Activated T-cell treated with anti-CD3 and anti-CD28 coated beads for 4 hours (primary cell): ENCODE results near the gene THPO.

Experiments used
- DNase-seq: peaks from one replicate; pipeline ENCODE4 v3.0.0-alpha.2; 2020

The THPO gene

GRCh38 chr3:184377882-184378445 is at the start of gene THPO:
THPO (minus strand) TSS chr3:184378207; CDS start chr3:184376259, 1,948 bp downstream.
- DNase-seq, result no peak

GRCh38 chr3:184426691-184427141 is 48.7 kb upstream of the THPO start:
- no peak for DNase-seq

GRCh38 chr3:184423561-184423960 is 45.6 kb upstream of the THPO start:
- no peak for DNase-seq

GRCh38 chr3:184419171-184419570 is 41.2 kb upstream of the THPO start:
- DNase-seq, result no peak

DNA sequence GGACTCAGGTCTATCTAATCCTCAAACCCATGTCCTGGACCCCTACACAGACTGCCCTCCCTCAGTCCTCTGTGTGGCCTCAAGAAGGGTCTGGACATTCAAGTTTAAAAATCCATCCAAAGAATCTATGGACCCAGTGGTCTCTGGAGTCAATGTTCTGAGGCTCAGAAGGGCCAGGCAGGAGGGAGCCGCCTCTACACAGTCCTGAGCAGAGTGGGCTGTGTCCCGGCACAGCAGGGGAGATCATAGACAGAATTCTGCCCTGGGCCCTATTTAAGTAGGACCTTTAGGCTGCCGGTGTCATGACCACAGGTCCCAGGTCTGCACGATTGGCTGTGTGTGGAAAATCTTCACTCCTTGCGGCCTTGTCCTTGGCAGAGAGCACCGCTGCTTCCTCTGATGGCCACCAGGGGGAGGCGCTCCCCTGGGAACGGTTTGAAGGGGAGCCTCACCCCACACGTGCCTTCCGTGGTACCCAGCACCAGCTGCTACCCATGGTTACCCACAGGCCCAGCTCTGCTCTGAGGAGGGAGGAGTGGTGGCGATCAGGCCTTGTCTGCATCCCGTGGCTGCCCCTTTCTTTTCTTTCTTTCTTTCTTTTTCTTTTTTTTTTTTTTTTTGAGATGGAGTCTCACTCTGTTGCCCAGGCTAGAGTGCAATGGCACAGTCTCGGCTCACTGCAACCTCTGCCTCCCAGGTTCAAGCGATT is 39.8 kb upstream of the THPO start:
- peak; percentile 60 for DNase-seq

DNA sequence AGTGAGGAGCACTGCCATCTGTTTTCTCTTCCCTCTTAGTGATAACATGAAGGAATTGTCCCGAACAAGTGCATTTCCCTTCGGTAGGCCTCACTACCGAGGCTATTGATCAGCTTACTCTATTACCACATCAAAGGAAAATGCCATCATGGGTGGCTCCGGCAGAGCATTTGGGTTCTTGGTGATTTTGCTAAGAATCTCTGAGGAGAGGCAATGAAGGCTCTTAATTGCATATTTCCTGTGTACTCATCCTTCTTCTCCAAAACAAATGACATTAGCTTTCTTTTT is 37.1 kb upstream of the THPO start:
- DNase-seq, result no peak

GRCh38 chr3:184414418-184415202 is 36.6 kb upstream of the THPO start:
- DNase-seq, result no peak

DNA sequence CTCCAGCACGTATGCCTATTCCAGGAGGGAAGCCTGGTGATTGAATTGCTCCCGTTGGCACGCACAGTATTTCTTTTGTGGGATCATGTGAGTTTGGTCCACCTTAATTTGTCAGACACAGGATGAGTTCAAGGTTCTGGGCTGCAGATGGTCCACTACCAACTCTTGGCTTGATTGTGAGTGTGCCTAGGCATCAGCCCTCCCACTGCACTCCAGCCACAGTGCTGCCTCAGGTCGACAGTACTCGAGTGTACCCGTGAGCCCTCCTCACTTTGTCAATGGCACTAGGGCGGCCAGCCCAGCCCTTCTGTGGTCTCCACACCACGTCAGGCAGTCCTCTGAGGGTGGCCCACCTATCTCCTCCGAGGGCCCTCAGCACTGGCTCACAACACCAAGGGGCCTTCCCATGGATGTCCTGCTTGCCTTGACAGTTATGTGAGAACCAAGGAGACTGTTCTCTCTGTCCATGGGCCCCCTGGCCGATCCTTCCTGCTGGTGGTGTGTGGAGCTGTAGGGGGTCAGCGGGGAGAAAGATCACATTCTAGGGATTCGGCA is 32.0 kb upstream of the THPO start:
- no peak for DNase-seq

DNA sequence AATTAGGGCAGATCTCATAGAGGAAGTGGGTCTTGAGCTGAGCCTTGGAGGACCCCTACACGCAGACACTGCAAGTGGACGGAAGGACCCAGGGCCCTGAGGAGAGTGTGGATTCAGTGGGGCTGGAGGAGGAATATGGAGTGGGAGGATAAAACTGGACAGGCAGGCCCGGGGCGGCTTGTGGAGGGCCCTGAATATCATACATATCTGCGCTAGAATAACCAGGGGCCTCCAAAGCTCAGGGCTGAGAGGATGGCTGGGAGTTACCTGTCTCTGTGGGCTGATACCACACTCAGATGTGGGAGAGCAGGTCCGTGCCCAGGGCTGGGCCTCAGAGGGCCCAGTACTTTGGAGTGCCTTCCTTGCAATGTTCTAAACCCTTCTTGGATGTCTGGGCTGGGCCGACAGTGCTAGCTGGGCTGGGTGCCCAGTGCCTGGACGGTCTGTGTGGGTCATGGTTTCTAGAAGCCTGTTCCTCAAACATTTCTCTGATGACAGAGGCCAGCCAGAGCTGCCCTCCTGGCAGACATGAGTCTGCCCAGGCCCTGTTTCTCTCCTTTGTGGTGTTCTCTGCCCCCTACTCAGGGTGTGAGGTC is 31.4 kb upstream of the THPO start:
- no peak for DNase-seq

DNA sequence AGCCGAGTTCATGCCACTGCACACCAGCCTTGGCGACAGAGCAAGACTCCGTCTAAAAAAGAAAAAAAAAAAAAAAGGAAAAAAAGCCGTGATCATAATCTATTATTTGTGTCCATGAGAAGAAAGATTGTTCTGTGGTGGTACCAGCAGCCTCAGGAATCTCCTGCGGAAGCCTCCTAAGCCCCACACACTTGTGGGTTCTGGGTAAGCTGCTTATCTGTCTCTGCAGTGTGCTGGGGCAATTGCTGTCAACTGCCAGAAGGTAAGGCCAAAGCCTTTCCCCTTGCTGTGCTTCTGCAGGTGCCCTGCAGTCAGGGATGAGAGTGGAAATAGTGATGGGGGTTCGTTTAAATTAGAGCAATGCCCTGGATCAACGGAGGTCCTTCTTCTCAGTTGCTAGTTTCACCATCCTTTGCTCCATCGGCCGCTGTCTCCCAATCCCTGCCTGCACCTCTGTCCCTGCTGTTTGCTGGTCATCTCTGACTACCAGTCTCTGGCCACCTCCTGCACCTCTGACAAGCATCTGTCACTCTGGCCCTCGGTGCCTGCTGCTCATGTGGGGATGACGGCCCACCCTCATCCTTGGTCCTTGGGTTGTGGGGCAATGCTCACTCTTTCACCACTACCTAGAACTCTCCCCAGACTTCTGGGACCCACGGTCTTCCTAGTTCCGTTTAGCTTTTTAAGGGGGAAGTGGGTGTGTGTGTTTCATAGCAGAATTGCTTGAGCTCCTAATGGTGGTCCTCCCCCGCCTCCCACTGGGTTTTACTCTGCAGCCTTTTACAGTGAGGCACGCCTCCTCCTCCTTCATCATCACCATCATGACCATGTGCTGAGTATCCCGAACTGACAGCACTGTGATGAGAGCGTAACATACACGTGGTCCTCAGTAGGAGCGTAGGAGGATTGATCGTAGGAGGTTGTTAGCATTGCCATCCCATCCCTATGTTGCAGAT is 27.3 kb upstream of the THPO start:
- DNase-seq, result no peak

GRCh38 chr3:184399410-184399809 is 21.4 kb upstream of the THPO start:
- no peak for DNase-seq

DNA sequence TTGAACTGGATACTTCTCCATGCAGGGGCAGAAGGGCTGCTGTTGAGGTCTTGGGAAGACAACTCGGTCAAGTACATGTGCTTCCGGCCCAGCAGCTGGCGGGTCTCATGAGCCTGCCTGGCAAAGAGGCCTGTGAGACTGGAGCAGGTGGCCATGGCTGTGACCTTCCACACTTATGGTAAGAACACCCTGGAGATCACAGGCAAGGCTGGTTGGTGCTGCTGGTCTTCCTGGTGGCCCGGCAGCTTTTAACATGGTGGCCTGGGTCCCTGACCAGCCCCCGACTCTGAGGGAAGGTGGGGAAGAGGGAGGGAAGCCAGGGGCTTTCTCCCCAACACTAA is 17.3 kb upstream of the THPO start:
- DNase-seq, result no peak

GRCh38 chr3:184391266-184391665 is 13.3 kb upstream of the THPO start:
- DNase-seq, result no peak

DNA sequence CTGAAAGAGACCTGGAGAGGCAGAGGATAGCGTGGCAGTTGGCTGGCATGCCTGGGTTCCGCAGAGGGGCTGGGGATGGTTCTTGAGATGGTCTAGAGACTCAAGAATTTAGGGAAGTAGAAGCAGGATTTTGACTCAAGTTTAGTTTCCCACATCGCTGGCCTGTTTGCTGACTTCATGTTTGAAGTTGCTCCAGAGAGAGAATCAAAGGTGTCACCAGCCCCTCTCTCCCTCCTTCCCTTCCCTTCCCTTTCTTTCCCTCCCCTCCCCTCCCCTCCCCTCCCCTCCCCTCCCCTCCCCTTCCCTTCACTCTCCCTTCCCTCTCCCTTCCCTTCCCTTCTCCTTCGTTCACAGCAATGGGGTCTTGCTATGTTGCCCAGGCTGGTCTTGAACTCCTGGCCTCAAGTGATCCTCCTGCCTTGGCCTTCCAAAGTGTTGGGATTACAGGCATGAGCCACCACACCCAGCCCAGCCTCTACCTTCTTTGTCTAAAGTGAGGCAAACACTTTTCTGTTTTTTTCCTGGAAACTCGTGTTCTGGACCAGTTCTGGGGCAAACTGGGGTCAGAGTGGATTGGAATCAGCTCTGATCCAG is 12.0 kb upstream of the THPO start:
- DNase-seq, result no peak

DNA sequence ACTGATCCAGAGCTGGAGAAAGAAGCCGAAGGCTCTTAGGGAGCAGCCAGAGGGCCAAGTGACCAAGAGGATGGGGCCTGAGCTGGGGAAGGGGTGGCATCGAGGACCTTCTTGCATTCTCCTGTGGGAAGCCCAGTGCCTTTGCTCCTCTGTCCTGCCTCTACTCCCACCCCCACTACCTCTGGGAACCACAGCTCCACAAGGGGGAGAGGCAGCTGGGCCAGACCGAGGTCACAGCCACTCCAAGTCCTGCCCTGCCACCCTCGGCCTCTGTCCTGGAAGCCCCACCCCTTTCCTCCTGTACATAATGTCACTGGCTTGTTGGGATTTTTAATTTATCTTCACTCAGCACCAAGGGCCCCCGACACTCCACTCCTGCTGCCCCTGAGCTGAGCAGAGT is 11.4 kb upstream of the THPO start:
- DNase-seq, result no peak

- no peak for DNase-seq
Observed at GRCh38 chr3:184388936-184389230, 10.9 kb upstream of the THPO start.

GRCh38 chr3:184388164-184388935 is 10.3 kb upstream of the THPO start:
- no peak for DNase-seq

GRCh38 chr3:184387174-184387714 is 9.2 kb upstream of the THPO start:
- DNase-seq, result no peak

GRCh38 chr3:184386047-184386806 is 8.2 kb upstream of the THPO start:
- DNase-seq, result no peak

GRCh38 chr3:184384856-184385422 is 6.9 kb upstream of the THPO start:
- no peak for DNase-seq
